Activated naive CD8-positive, alpha-beta T cell treated with anti-CD3 and anti-CD28 coated beads, Interleukin-2, amount 50 U/mL, for 24 hours (primary cell): Measurements from ENCODE around the gene STIL.
"Not testable (repeated sequence)": the region's sequence is repeated elsewhere in the genome, so short reads cannot be mapped to it uniquely, and the experiment has no call there.

Source experiments
- ATAC-seq: fragments of 150-1000 bp; cut with Tn5 transposase; one replicate; pipeline ENCODE4 v1.10.0; 2021
- DNase-seq: peaks from one replicate; pipeline ENCODE4 v3.0.0; 2021
- H3K27ac Mint-ChIP-seq: one replicate; pipeline ENCODE4 v1.8.0; 2021; ENCODE audit warnings: mild to moderate bottlenecking, mixed read lengths
- H3K27me3 Mint-ChIP-seq: one replicate; pipeline ENCODE4 v1.8.0; 2021; ENCODE audit warnings: mixed read lengths
- H3K36me3 Mint-ChIP-seq: one replicate; pipeline ENCODE4 v1.8.0; 2021; ENCODE audit warnings: low read depth, mixed read lengths
- H3K4me1 Mint-ChIP-seq: one replicate; pipeline ENCODE4 v1.8.0; 2021; ENCODE audit warnings: mixed read lengths
- H3K4me3 Mint-ChIP-seq: one replicate; pipeline ENCODE4 v1.8.0; 2021; ENCODE audit warnings: mild to moderate bottlenecking, moderate library complexity, mixed read lengths
- H3K9me3 Mint-ChIP-seq: one replicate; pipeline ENCODE4 v1.8.0; 2021; ENCODE audit warnings: mixed read lengths

STIL gene

DNA sequence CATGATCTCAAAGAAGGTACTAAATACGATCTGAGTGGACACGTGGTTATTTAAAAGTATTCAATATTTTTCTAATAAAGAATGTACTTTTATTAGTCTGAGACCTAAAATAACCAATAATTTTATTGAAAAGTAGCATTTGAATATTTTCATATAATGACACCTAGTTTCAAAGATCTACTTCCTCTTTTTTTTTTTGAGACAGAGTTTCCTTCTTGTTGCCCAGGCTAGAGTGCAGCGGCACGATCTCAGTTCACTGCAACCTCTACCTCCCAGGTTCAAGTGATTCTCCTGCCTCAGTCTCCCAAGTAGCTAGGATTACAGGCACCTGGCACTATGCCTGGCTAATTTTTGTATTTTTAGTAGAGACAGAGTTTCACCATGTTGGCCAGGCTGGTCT, 25.8 kb downstream of the STIL start:
- not testable (repeated sequence) for H3K4me3 Mint-ChIP-seq, H3K9me3 Mint-ChIP-seq, ATAC-seq, H3K27me3 Mint-ChIP-seq, H3K27ac Mint-ChIP-seq, H3K4me1 Mint-ChIP-seq, DNase-seq
- H3K36me3 Mint-ChIP-seq = peaks cover 23% of the 10 kb centered on the region

GRCh38 chr1:47280142-47280541, 33.8 kb downstream of the STIL start:
- no peaks in the 10 kb centered on the region for H3K27me3 Mint-ChIP-seq
- no peak overlapping the region for H3K27ac Mint-ChIP-seq
- no peak for ATAC-seq
- peaks cover 36% of the 10 kb centered on the region for H3K36me3 Mint-ChIP-seq
- DNase-seq = no peak
- H3K4me1 Mint-ChIP-seq = no peaks in the 10 kb centered on the region
- no peak overlapping the region for H3K4me3 Mint-ChIP-seq
- H3K9me3 Mint-ChIP-seq = no peaks in the 10 kb centered on the region

GRCh38 chr1:47276850-47277249, 37.1 kb downstream of the STIL start:
- DNase-seq = no peak
- no peak overlapping the region for H3K4me3 Mint-ChIP-seq
- no peaks in the 10 kb centered on the region for H3K4me1 Mint-ChIP-seq
- H3K36me3 Mint-ChIP-seq = peaks cover 38% of the 10 kb centered on the region
- H3K9me3 Mint-ChIP-seq = no peaks in the 10 kb centered on the region
- no peak for ATAC-seq
- no peaks in the 10 kb centered on the region for H3K27me3 Mint-ChIP-seq
- H3K27ac Mint-ChIP-seq = no peak overlapping the region

DNA sequence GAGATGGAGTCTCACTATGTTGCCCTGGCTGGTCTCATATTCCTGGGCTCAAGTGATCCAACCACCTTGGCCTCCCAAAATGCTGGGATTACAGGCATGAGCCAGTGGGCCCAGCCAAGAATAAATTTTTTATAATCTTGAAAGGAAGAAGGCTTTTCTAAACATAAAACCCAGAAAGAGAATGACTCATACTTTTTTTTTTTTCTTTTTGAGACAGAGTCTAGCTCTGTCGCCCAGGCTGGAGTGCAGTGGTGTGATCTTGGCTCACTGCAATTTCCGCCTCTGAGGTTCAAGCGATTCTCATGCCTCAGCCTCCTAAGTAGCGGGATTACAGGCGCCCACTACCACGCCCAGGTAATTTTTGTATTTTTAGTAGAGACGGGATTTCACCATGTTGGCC, 38.1 kb downstream of the STIL start:
- H3K4me1 Mint-ChIP-seq, DNase-seq, H3K4me3 Mint-ChIP-seq, H3K27ac Mint-ChIP-seq, ATAC-seq, H3K9me3 Mint-ChIP-seq, H3K27me3 Mint-ChIP-seq: not testable (repeated sequence)
- peaks cover 34% of the 10 kb centered on the region for H3K36me3 Mint-ChIP-seq

DNA sequence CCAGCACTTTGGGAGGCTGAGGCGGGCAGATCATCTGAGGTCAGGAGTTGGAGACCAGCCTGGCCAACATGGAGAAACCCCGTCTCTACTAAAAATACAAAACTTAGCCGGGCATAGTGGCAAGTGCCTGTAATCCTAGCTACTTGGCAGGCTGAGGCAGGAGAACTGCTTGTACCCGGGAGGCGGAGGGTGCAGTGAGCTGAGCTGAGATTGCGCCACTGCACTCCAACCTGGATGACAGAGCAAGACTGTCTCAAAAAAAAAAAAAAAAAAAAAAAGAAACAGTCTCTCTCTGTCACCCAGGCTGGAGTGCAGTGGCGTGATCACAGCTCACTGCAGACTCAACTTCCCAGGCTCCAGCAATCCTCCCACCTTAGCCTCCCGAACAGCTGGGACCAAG, 48.4 kb downstream of the STIL start:
- H3K4me1 Mint-ChIP-seq, ATAC-seq, H3K27me3 Mint-ChIP-seq, H3K4me3 Mint-ChIP-seq, H3K9me3 Mint-ChIP-seq, DNase-seq, H3K27ac Mint-ChIP-seq: not testable (repeated sequence)
- peaks cover 40% of the 10 kb centered on the region for H3K36me3 Mint-ChIP-seq

DNA sequence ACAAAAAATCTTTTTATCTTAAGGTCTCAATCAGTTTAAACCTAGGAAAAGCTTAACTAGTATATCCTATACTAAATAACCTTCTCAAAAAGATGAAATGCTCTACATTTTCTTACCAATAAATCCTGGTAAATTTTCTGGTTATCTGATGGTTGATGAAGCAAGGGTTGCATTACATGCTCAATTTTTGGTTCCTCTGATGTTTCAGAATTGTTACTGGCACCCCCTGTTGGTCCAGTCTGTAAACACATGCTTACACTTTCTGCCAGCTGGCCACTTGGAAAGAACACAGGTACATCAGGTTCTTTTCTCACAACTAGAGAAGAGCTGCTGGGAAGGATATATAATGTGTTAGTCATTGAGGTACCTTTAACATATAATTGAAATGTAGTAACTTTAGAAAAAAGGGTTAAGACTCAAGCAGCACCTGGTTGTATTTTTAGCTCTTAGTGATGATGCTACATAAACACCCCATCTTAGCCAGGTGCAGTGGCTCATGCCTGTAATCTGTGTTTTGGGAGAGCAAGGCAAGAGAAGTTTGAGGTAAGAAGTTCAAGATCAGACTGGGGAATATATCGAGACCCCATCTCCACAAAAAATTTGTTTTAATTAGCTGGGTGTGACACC, 51.0 kb downstream of the STIL start:
- H3K27me3 Mint-ChIP-seq = no peaks in the 10 kb centered on the region
- H3K4me3 Mint-ChIP-seq = no peak overlapping the region
- H3K36me3 Mint-ChIP-seq = peaks cover 38% of the 10 kb centered on the region
- no peaks in the 10 kb centered on the region for H3K9me3 Mint-ChIP-seq
- no peaks in the 10 kb centered on the region for H3K4me1 Mint-ChIP-seq
- ATAC-seq (no peak), DNase-seq (peak; percentile 35)
- no peak overlapping the region for H3K27ac Mint-ChIP-seq

GRCh38 chr1:47257224-47257623, 56.7 kb downstream of the STIL start:
- no peak overlapping the region for H3K4me3 Mint-ChIP-seq
- DNase-seq = no peak
- no peaks in the 10 kb centered on the region for H3K9me3 Mint-ChIP-seq
- no peak overlapping the region for H3K27ac Mint-ChIP-seq
- no peak for ATAC-seq
- peaks cover 24% of the 10 kb centered on the region for H3K36me3 Mint-ChIP-seq
- no peaks in the 10 kb centered on the region for H3K4me1 Mint-ChIP-seq
- no peaks in the 10 kb centered on the region for H3K27me3 Mint-ChIP-seq

DNA sequence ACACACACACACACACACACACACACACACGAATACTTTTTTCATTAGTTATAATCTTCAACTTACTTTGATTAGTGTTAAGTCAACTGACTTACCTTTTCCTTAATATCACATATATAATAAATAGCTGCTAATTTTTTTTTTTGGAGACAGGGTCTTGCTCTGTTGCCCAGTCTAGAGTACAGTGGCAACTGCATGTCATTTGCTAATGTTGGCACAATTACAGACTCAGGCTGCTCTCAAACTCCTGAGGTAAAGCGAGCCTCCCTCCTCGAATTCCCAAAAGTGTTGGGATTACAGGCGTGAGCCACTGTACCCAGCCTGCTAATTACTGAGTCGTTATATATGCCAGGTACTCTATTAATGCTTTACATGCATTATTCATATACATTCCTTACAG, 61.2 kb downstream of the STIL start:
- no peak overlapping the region for H3K27ac Mint-ChIP-seq
- H3K36me3 Mint-ChIP-seq = peaks cover 10% of the 10 kb centered on the region
- DNase-seq (no peak), ATAC-seq (no peak)
- H3K4me3 Mint-ChIP-seq = no peak overlapping the region
- no peaks in the 10 kb centered on the region for H3K4me1 Mint-ChIP-seq
- no peaks in the 10 kb centered on the region for H3K9me3 Mint-ChIP-seq
- no peaks in the 10 kb centered on the region for H3K27me3 Mint-ChIP-seq

DNA sequence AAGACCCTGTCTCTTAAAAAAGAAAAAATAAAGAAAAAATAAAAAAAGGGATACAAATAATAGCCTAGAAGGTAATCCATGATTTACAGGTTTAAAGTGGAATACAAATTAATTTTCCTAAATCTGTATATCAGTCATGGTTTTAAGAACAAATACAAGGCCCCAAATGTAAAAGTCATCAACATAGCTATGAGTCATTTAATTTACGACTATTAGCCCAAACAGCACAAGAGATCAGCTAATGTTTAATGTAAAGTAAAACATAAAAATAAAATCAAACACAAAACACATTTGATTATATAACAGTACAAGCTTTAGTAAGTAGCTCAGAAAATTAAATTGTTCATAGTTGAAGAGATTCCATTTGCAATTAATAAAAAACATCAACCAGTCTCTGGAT, 61.6 kb downstream of the STIL start:
- no peak overlapping the region for H3K27ac Mint-ChIP-seq
- no peak overlapping the region for H3K4me3 Mint-ChIP-seq
- no peak for DNase-seq
- H3K27me3 Mint-ChIP-seq = no peaks in the 10 kb centered on the region
- H3K4me1 Mint-ChIP-seq = no peaks in the 10 kb centered on the region
- ATAC-seq = no peak
- H3K9me3 Mint-ChIP-seq = no peaks in the 10 kb centered on the region
- H3K36me3 Mint-ChIP-seq = peaks cover 7% of the 10 kb centered on the region

DNA sequence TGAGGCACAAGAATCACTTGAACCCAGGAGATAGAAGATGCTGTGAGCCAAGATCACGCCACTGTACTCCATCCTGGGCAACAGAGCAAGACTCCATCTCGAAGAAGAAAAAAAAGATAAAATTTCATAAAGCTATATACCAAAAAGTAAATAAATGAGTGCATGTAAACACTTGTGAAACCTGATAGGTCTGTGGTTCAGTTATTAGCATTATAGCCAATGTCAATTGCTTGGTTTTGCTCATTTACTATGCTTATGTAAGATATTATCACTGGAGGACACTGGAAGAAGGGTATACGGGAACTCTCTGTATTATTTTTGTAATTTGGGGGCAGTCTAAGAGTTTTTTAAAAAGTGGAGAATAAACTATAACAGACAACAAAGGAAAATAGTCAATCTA, 64.2 kb downstream of the STIL start:
- ATAC-seq = no peak
- H3K27me3 Mint-ChIP-seq = peaks cover 3% of the 10 kb centered on the region
- no peak overlapping the region for H3K4me3 Mint-ChIP-seq
- no peak overlapping the region for H3K27ac Mint-ChIP-seq
- no peaks in the 10 kb centered on the region for H3K4me1 Mint-ChIP-seq
- peaks cover 3% of the 10 kb centered on the region for H3K36me3 Mint-ChIP-seq
- no peaks in the 10 kb centered on the region for H3K9me3 Mint-ChIP-seq
- no peak for DNase-seq

- H3K27ac Mint-ChIP-seq = no peak overlapping the region
- H3K27me3 Mint-ChIP-seq = peaks cover 15% of the 10 kb centered on the region
- H3K4me3 Mint-ChIP-seq = no peak overlapping the region
- no peaks in the 10 kb centered on the region for H3K9me3 Mint-ChIP-seq
- H3K36me3 Mint-ChIP-seq = no peaks in the 10 kb centered on the region
- no peak for DNase-seq
- ATAC-seq = no peak
- H3K4me1 Mint-ChIP-seq = no peaks in the 10 kb centered on the region
Measured at GRCh38 chr1:47244339-47244862, 69.5 kb downstream of the STIL start.

DNA sequence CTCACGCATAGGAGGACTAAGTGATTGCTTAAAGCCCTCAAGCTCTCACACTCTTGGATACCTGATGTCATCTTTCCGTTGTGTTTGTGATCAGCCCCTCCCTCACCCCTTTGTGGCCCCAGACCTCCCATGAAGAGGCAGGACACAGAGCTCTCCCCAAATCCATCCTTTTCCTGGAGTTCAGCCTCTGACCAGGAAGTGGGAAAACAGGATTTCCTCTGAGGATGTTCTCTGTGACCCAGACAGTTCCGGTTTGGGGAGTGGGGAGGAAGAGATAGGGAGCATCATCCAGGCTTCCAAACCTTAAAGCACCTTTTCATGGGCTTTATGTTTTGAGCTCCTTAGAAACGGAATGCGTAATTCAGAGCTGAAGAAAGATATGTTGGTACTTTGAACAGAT, 70.0 kb downstream of the STIL start:
- Mint-ChIP-seq H3K4me1 (no peaks in the 10 kb centered on the region), H3K36me3 (no peaks in the 10 kb centered on the region), H3K27ac (no peak overlapping the region), H3K4me3 (no peak overlapping the region), H3K27me3 (peaks cover 17% of the 10 kb centered on the region), H3K9me3 (no peaks in the 10 kb centered on the region)
- ATAC-seq = no peak
- DNase-seq = no peak

GRCh38 chr1:47241114-47242113, 72.5 kb downstream of the STIL start:
- Mint-ChIP-seq H3K27ac (no peak overlapping the region), H3K27me3 (peaks cover 28% of the 10 kb centered on the region), H3K4me1 (no peaks in the 10 kb centered on the region), H3K36me3 (no peaks in the 10 kb centered on the region), H3K9me3 (no peaks in the 10 kb centered on the region), H3K4me3 (no peak overlapping the region)
- ATAC-seq = no peak
- DNase-seq = no peak

- no peaks in the 10 kb centered on the region for H3K9me3 Mint-ChIP-seq
- ATAC-seq (no peak), DNase-seq (no peak)
- H3K4me1 Mint-ChIP-seq = no peaks in the 10 kb centered on the region
- peaks cover 35% of the 10 kb centered on the region for H3K27me3 Mint-ChIP-seq
- no peak overlapping the region for H3K27ac Mint-ChIP-seq
- no peak overlapping the region for H3K4me3 Mint-ChIP-seq
- no peaks in the 10 kb centered on the region for H3K36me3 Mint-ChIP-seq
Measured at GRCh38 chr1:47238935-47239592, 74.9 kb downstream of the STIL start.

- no peak overlapping the region for H3K4me3 Mint-ChIP-seq
- H3K4me1 Mint-ChIP-seq = peaks cover 13% of the 10 kb centered on the region
- H3K27me3 Mint-ChIP-seq = peaks cover 56% of the 10 kb centered on the region
- no peak overlapping the region for H3K27ac Mint-ChIP-seq
- DNase-seq (no peak), ATAC-seq (no peak)
- H3K9me3 Mint-ChIP-seq = no peaks in the 10 kb centered on the region
- peaks cover 3% of the 10 kb centered on the region for H3K36me3 Mint-ChIP-seq
Measured at GRCh38 chr1:47235806-47236205, 78.1 kb downstream of the STIL start.
